ENCODE results near the gene LNPEP.

LNPEP gene

DNA sequence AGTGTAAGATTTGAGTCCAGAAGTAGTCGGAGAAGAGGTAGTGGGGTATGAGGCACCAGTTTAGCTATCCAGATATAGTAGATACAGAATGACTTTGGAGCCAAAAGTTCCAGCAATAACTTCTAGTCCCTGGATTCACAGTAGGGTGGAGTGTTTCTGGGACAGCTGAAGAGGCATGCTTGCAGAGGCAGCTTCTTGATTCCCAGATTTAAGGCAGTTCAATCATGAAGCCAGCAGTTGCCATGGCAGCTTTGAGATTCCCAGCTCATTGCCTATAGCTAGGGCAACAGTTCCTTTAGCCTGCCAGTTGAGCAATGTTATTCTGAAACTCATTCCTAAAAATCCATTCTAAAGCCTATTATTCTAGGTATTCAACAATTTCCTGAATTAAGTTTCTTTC is 127.4 kb downstream of the LNPEP start:
- H3K27ac ChIP-seq = no peak overlapping the region
- TF ChIP-seq, protein P1, sequence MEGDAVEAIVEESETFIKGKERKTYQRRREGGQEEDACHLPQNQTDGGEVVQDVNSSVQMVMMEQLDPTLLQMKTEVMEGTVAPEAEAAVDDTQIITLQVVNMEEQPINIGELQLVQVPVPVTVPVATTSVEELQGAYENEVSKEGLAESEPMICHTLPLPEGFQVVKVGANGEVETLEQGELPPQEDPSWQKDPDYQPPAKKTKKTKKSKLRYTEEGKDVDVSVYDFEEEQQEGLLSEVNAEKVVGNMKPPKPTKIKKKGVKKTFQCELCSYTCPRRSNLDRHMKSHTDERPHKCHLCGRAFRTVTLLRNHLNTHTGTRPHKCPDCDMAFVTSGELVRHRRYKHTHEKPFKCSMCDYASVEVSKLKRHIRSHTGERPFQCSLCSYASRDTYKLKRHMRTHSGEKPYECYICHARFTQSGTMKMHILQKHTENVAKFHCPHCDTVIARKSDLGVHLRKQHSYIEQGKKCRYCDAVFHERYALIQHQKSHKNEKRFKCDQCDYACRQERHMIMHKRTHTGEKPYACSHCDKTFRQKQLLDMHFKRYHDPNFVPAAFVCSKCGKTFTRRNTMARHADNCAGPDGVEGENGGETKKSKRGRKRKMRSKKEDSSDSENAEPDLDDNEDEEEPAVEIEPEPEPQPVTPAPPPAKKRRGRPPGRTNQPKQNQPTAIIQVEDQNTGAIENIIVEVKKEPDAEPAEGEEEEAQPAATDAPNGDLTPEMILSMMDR (conservative IDR thresholded peaks at IDR 0.05) = no peak

DNA sequence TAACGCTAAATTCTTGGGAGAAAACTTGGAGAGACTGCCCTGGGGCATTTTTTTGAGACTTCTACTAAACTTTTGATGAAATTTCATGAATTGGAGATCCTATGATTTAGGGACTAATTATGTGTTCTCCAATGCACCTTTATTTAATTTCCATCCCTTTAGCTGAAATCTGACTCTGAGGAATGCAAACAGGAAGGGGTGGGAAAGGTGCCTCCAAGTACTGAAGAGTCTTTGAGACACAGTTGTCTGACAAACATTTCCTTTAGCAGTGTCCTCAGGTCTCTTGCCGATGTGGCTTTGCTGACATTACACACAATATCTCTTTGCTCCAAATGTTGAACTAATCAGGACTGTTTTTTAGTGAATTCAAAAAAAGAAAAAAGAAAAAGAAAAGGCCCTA is 129.6 kb downstream of the LNPEP start:
- no peak overlapping the region for H3K27ac ChIP-seq
- TF ChIP-seq, protein P1 (conservative IDR thresholded peaks at IDR 0.05) = no peak

DNA sequence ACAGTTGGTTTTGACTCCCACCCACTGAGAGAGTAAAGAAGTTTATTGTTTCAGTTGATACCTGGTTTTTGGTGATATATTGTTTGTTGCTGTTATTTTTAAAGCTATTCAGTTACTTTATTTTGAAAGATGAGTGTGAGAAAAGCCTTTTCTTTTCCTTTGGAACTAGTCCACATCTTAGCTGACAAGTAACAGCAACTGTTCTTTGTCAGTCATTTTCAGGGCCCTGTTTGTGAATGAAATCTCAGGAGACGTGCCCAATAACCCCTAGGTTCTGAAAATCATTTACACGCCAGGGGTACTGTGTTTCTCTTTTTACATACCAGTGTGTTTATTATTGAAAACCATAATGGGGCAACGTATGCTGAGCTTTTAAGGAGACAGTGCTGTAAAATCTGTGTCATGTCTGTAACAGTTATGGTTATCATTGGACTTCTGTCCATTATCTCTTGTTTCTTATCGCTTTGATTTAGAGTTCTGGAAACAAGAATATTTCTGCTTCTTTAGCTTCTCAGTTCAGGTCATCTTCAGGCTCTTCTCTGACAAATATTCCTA is 131.5 kb downstream of the LNPEP start:
- H3K27ac ChIP-seq = no peak overlapping the region
- TF ChIP-seq, protein P1 (conservative IDR thresholded peaks at IDR 0.05) = no peak

DNA sequence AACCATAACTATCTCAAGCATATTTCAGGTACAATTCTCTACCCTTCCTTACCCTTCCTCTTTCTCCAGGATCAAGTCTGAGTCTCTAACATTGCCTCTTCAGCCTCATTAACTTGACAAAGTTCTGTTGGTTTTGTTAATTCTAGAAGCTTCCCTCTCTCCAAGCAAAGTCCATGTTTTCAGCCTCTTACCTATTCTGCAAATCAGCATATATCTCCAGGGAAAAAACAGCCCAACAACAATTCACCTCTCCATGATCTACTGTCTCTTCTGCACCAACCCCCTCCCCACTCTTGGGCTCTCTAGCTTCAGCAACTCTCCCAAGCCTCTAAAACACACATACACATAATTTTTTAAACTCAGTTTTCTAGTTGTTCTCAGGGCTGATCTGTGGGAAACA is 134.4 kb downstream of the LNPEP start:
- TF ChIP-seq, protein P1 (conservative IDR thresholded peaks at IDR 0.05) = no peak

DNA sequence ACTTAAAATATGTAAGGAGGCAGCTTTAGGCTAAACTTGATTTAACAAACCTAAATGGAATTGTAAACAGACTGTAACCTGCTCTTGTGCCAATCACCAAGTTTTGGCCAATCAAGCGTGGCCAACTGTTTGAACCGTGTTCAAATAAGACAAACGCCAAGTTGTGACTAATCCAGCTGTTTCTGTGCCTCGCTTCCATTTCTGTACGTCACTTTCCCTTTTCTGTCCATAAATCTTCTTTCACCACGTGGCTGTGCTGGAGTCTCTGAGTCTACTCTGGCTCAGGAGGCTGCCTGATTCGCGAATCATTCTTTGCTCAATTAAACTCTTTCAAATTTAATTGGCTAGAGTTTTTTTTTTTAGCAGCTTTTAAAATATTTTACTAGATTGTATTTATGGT is 135.2 kb downstream of the LNPEP start:
- no peak overlapping the region for H3K27ac ChIP-seq
- TF ChIP-seq, protein P1 (conservative IDR thresholded peaks at IDR 0.05) = no peak

More for the DNA sequence above, 134.4 kb downstream of the LNPEP start:
- no peak overlapping the region for H3K27ac ChIP-seq

DNA sequence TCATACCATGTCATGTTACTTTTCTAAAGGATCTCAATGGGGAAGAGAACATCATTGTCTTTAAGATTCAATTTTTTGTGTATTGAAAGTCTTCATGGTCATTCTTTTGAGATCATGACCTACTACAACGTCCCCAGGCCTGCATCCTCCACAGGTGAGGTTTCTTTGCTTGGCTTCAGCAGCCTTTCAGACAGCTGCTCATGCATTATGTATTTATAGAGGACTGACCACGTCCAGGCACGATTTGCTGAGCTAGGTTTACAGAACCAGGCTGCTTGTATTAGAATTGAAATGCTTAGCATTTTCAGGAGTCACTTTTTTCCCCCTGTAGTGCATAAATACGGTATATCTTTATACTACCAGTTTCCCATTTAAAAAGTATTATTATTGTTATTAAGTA is 136.1 kb downstream of the LNPEP start:
- no peak overlapping the region for H3K27ac ChIP-seq
- TF ChIP-seq, protein P1 (conservative IDR thresholded peaks at IDR 0.05) = no peak

DNA sequence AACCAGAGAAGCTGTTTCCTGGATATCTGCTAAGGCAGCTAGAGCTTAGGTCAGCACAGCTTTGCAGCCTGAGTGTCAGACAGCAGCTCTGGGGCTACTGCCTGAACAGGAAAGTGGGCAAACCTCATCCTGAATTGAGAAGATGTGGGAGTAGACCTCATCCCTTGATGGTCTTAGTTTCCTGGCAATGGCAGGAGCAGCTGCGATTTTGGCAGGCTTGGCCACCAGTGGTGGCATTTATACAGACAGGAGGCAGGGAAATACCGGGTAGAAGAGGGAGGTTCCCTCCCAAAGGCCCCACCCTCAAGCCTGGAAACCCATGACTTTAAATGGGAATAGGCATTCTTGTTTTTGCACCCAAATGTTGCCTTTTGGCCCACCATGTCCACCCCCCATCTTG is 136.8 kb downstream of the LNPEP start:
- TF ChIP-seq, protein P1 (conservative IDR thresholded peaks at IDR 0.05) = no peak
- no peak overlapping the region for H3K27ac ChIP-seq

Measured in VCaP (cell line).